HG03378 (cell line): ENCODE measurements around the gene CDH4.
"Not testable (repeated sequence)": the region's sequence is repeated elsewhere in the genome, so short reads cannot be mapped to it uniquely, and the experiment has no call there.

Source experiments
- ATAC-seq: cut with Tn5 transposase; IDR thresholded peaks from one replicate; pipeline ENCODE4 v1.9.1; 2021; ENCODE audit warnings: mild to moderate bottlenecking, moderate library complexity; ENCODE audit not compliant: unreplicated experiment

CDH4 gene

DNA sequence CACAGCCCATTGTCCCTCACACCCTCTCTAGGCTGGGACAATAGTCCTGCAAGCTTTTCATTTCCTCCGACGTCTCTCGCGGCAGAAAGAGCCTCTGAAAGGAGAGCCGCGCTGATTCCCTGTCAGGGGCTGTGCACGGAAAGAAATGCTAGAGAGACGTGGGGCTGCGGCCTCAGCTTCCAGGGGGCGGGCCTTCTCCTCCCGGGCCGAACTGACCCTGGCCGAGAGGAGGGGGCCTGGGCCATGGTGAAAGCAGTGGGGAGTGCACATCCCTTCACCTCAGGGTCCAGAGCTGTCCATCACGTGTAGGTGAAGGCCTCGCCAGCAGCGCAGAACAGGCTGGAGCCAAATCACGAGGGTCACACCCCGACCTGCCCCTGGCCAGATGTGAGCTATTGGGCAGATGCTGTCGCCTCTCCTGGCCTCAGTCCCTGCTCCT, 593.2 kb downstream of the CDH4 start:
- ATAC-seq = no peak

DNA sequence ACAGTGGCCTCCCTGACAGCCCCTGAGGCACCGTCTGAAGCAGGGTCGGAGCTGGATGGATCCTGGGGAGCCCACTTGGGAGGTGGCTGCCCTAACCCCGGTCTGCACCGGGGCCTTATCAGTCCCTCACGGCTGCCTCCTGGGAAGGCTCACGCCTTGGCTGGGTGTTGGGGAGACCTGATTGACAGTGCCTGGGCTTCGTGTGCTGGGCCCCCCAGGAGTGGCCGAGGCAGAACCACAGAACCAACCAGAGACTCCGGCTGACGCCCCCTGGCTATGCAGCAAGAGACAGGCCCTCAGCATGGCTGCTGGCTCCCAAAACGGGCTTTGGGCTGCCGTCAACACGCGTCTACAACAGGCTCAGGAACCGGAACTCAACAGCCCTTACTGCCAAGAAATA, 594.0 kb downstream of the CDH4 start:
- ATAC-seq = no peak

DNA sequence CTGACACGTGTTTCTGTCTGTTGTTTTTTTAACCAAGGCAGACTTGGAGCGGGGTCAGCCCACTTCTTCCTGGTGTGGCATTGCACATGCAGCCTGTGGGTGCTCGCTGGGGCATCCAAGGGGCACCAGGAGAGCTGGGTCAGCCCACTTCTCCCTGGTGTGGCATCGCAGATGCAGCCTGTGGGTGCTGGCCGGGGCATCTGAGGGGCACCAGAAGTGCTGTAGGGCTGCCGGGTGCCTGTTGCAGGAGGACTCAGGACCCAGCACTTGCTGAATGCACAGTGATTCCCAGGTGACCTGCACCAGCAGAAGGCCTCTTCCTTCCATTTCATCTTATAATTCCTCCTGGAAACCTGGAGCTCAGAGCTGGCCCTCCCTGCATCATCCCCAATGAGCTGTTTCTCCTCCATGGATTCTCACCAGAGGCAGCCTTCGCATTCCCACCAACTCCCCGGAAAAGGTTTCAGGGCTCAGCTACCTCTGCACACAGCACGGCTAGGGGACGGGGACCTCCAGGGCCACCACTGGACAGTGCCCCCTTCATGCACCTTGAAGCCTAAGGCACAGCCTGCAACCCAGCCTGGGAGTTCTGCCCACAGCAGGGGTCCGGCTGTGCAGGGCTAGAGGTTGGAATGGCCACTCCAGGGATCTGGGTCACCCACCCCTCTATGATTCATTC, 594.8 kb downstream of the CDH4 start:
- ATAC-seq = no peak

DNA sequence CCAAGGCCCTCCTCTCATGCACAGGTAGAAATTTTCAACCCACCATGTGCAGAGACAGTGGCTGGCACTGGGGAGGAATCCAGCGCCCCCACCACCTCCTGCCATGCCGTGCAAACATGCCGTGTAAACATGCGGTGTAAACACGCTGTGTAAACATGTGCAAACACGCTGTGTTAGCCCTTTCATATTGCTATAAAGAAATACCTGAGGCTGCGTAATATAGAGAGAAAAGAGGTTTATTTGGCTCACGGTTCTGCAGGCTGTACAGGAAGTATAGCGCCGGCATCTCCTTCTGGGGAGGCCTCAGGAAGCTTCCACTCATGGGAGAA, 595.3 kb downstream of the CDH4 start:
- ATAC-seq = no peak

DNA sequence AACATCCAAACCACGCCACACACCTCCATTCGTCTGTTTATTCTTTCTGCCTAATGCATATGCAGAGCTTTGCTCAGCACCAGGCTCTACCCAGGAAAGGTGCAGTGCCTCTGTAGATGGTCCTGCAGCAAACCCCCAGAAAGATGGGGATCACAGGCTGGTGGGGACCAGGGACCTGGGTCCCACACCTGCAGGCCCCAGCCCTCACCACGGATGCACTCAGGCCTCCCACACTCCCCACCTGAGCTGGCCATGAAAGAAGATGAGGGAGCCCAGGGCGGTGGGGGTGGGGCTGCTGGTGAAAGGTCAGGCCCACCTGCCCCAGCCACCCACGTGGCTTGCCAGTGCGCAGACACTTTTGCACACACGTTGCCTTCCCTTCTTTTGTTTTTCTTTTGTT, 595.9 kb downstream of the CDH4 start:
- no peak for ATAC-seq

DNA sequence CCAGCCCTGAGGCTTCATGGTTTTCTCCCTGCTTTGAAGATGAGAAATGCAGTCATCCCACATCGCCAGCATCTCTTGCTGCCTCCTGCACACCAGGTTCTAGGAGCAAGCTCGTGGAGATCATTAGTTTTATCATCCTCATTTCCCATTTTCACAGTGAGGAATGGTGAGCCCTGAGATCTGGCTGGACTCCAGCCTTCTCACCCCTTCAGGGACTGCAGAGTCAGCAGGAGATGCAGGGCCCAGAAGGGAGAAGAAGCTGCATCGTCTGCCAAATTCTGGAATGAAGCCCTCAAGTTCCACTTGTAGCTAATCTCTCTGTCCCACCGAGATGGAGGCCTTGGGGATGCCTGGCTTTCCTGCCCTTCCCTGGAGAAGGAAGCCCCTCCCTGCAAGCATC, 596.8 kb downstream of the CDH4 start:
- ATAC-seq = no peak

DNA sequence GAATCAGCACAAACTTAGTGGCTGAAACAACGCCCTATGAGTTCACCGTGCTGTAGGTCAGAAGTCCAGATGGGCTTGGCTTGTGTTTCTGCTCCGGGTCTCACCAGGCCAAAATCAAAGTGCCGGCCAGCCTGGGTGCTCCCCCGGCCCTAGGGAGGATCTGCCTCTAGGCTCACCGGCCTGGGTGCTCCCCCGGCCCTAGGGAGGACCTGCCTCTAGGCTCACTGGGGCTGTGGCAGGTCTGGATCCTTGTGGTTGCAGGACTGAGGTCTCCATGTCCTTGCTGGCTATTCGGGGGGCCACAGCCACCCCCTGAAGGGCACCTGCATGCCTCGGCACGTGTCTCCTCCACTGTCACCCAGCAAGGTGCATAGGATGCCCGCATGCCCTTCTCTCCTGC, 597.3 kb downstream of the CDH4 start:
- ATAC-seq = no peak

DNA sequence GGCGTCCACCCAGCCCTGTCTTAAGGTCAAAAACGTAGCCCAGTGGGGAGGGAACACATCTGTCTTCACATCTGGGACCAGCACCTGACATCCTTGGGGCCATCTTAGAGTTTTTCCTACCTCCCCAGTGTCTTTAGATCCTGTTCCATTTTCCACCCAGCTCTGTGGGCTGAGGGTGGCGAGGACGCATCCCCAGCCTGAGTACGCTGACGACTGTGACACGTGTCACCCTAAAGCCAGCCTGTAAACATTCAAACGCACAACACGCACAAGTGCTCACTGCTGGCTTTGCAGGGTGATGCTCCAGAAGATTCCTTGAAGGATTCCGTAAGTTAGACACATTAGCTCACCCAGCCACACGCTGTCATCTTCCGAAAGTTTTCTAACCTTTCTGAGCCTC, 597.8 kb downstream of the CDH4 start:
- no peak for ATAC-seq

DNA sequence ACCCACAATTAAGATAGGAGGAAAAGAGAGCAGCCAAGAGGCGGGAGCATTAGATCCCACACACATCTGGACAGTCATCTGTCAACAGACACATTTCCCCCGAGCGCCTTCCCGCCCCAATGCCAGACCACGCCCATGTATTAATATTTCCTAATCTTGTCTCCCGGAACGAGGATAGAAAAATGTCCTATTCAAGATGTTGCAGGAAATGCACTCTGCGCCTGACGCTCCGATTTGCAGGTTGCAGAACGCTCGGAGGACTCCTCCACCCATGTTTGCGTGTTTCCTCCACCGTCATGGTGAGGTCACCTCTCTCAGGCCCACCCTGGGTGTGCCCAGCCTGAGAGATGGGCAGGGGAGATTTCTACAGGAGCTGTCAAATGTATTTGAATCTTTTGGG, 598.4 kb downstream of the CDH4 start:
- no peak for ATAC-seq

DNA sequence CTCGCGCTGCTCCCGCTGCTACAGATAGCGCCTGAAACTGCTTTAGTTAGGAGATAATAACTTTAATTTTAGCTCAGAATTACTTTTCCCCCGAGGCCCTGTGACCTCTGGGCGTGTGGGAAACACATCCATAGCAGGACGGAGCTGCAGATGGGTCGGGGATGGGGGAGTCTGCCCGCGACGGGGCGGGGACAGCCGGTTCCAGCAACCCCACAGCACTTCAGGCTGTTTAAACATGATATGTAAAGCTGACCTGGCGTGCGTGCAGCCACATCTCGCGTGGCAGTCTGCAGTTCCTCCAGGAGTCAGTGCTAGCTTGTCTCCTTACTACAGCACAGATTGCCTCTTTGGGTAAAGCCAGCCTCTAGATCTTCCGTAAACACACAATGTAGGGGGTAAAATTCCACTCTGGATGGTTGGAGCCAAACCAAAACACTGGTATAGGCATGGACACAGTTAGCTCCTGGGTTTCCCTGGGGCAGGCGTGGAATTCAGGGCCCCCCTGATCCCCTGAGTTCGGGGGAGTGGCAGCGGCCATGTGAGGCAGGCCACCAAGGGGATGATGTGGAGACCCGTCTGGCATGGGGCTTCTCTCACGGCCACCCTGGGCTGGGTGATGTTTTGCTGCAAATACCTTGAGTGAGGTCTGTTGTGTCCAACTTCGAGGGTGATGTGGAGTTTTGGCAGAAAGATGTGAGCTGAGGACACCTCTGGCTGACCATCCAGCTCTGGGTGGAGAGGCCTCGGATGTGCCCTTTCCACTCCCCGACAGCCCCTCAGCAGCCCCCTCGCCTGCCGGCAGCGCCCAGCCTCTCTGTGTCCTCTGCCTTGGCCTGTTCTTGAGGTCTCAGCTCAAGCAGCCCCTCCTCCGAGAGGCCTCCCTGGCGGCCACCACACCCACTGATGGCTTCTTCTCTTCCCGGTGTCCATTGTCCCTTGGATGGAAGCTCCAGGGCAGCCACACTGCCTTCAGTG, 599.2 kb downstream of the CDH4 start:
- ATAC-seq = no peak

DNA sequence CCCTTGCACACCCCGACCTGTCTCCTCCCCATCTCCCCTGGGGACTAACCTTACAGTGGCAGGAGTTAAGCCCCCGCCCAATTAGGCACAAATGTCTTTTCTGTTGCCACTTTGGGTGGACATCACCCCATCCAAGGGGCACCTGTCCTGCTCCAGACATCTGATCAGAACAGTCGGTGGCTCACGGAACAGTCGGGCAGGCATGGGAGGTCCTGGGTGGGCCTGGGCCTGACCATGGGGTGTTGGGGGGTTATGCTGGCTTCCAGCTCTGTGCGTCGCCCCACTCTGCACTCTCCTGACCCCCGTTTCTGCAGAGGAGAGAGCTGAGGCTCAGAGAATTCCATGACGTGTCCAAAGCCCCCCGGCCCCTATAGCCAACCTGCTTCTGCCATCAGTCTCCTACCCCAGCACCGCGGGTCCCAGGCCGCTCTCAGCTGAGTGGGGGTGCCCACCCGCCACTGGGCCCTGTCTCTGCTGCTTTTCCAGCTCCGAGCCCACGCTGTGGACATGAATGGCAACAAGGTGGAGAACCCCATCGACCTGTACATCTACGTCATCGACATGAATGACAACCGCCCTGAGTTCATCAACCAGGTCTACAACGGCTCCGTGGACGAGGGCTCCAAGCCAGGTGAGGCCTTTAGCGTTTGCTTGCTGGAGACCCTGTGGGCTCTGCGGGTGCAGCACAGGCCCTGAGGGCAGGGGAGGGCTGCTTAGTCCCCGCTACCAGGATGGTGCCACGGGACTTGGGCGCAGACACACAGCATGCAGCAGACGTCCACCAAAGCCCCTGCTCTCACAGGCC, 600.4 kb downstream of the CDH4 start:
- ATAC-seq = no peak

DNA sequence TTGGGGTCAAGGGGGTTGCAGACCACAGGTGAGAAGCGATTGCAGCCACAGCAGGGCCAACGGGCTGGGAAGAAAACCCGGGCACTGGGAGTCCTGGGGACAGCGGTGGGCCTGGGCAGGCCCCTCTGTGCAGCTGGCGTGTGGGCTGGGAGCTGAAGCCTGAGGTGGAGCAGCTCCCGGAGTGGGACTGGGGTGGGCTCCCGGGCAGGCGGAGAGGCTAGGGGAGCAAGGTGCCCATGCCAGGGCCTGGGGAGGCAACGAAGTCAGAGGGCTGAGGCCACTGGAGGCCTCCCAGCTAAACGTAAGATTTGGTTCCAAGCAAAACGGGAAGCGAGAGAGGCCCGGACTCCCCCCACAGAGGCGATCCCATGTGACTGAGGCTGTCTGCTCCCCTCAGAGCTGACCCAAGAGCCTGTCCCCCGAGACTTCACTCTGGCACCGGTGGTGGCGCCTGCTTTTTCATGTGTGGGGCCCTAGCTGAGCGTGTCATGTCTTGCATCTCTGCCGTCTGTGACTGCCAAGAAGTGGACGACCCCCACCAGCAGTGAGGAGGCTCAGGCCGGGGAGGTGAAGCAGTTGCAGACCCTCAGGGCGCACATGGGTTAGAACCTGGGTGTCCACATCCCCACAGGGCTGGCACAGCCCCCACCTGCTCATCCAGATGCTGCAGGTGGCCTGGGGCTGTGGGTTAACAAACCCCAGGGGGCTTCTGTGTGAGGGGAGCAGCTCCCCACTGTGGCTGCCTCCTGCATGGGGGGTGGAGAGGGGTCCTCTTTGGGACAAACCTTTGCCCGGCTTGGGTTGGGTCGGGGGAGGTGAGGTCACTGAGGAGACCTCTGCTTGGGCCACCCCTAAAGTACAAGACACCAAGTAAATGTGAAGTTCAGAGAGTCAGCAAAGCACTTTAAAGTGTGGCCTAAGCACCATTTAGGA, 601.3 kb downstream of the CDH4 start:
- ATAC-seq = no peak

DNA sequence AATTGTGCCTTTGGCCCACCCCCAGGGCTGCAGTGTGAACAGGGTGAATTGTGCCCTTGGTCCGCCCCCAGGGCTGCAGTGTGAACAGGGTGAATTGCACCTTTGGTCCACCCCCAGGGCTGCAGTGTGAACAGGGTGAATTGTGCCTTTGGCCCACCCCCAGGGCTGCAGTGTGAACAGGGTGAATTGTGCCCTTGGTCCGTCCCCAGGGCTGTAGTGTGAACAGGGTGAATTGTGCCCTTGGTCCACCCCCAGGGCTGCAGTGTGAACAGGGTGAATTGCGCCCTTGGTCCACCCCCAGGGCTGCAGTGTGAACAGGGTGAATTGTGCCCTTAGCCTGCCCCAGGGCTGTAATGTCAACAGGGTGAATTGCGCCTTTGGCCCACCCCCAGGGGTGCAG, 602.5 kb downstream of the CDH4 start:
- ATAC-seq = not testable (repeated sequence)

DNA sequence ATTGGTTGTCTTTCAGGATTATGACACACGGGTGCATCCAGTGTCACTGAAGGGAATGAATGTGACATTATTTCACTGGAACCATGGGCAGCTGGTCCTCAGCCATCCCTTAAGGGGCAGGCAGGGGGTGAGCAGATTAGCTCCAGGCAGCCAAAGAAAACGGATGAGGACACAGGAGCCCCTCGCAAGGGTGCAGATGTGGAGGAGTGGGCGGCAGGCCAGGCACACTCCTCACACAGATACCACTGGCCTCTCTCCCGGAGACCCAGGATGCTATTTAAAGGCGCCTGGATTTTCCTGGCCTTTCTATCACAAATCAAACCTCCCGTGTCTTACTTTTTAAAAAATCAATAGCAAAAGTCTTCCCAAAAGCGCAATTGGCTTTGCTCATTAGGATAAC, 603.2 kb downstream of the CDH4 start:
- ATAC-seq = no peak

DNA sequence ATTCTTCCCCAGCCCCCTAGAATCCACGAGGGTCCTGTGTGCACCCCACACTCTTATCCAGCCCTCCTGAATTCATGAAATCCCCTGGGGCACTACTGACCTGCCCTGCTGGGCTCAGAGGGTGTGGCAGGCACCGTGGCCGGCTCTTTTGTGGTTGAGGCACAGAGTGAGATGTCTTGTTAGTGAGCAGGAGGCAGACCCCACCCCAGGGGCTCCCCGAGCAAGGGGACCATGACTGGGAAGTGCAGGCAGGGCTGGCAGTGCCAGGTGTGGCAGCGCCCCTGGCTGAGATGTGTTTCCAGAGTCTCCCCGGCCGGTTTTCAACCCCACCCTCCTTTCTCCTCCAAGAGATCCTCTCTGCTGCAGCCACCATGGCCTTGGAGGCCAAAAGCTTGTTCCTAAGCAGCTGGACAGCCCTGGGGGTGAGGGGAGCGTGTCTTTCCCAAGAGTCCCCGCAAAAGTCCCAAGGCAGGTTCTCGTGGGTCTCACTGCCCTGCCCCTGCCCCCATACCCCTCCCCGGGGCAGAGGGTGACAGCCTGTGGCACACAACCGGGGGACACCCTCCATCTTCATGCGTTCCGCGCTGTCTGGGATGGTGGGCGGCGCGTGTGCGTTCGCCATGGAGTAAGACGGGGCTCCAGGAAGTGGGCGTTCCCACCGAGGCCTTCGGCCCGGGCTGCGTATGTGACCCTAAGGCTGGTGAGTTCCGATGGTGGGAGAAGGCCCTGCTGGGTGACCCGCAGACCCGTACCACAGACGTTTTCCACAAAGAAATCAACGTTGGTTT, 604.8 kb downstream of the CDH4 start:
- no peak for ATAC-seq

DNA sequence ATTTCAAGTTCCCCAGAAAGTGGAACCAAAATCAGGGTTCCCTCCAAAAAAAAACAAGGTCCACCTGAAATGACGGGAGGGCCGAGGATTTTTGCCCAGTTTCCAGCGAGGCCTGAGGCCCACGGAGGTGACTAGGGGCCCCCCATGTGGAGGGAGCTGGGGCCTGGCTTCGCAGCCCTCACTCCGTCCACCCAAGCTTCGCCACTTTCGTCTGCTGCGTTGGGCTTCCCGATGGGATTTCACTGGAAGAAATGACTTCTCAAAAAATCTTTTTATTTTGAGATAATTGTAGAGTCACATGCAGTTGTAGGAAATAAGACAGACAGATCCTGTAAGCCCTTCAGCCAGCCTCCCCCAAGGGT, 605.3 kb downstream of the CDH4 start:
- ATAC-seq = no peak

DNA sequence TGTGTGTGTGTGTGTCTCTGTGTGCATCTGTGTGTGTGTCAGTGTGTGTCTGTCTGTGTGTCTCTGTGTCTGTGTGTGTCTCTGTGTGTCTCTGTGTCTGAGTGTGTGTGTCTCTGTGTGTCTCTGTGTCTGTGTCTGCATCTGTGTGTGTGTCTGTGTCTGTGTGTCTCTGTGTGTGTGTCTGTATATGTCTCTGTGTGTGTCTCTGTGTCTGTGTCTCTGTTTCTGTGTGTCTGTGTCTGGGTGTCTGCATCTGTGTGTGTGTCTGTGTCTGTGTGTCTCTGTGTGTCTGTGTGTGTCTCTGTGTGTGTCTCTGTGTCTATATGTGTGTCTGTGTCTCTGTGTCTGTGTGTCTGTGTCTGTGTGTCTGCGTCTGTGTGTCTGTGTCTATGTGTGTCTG, 605.8 kb downstream of the CDH4 start:
- no peak for ATAC-seq

DNA sequence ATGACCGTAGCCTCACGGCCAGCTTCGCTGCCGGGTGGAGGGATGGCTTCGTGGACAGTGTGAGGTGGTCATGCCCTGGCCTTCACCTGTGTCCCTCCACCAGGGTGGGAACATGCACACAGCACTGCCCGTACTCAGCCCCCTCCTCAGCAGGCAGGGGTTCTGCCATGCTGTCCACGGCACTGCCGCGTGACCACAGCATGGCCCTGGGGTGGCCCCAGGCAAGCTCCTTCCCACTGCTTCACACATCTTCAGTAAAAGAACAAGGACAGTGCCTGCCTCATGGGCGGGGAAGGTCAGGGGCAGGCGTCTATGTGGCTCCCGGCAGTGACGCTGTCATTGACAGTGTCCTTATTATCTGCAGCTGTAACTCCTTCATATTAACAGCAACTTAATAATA, 607.7 kb downstream of the CDH4 start:
- no peak for ATAC-seq

DNA sequence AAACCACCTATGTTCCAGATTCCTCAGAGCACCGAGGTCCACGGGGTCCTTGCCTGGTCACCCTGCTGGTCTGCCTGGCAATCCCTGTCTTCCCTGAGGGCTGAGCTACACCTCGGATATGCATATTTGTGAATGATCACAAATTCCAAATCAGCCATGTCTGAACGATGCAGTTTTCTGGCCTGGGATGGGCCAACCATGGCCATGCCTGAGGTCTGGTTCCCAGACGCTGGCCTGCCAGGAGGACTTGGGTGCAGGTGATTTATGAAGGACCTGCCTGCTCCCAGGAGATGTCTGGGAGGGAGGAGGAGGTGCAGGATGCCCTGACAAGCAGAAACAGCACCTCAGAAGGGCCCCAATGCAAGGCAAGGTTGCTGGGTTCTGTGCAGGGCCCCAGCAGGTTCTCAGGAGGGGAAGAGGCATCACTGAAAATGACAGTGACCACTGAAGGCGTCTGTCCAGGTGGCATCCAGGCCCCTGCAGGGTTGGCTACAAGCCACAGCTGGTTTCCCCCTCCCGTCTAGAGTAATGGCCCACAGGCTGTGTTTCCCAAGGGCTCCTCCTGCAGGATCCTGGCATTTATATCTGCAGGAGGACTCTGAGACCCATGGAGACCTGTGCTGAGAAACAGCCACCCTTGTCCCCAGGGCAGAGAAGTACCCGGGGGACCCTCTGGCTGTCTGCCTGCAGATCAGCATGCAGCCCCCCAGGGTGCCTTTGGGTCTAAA, 608.4 kb downstream of the CDH4 start:
- no peak for ATAC-seq
